A549 (cell line): Measurements from ENCODE around the gene ARL5C. TPM values are rescaled to one million over a fixed set of nuclear protein-coding genes. Genes with fewer than 3 reads are reported as not detected.

ENCODE experiments used
- ATAC-seq, 2 experiments: fragments of 200-7000 bp in 1 of 2; fragments of >200 bp in 1 of 2; cut with Nextera tagmentation in 1 of 2; cut with Tn5 transposase in 1 of 2; 3 replicates each; pipeline versions ENCODE4 v1.8.0 to v1.9.1; 2018 to 2020; ENCODE audit warnings: mild to moderate bottlenecking in 1 of 2, moderate library complexity in 1 of 2
- CTCF ChIA-PET: fragments of 300-600 bp; sonication (Branson Sonifier 250); formaldehyde crosslinking; extraction: SDS; loops from one replicate; lab custom pipeline; 2021; ENCODE audit warnings: antibody characterized with exemption, inconsistent platforms; lab: Yijun Ruan, JAX
- POLR2A ChIA-PET: fragments of 350-600 bp; formaldehyde crosslinking; extraction: SDS; loops from one replicate; lab custom pipeline; 2021; ENCODE audit warnings: antibody characterized with exemption, inconsistent platforms; lab: Yijun Ruan, JAX
- DNase-seq, 2 experiments: peaks; one replicate each; pipeline versions ENCODE4 v3.0.0 to v3.0.0-alpha.2; 2011 to 2016; ENCODE audit warnings: low read depth in 1 of 2, low spot score in 1 of 2
- FAIRE-seq: peaks from 2 replicates; lab custom pipeline; 2011; peaks lifted over from hg19 to GRCh38; lab: Jason Lieb, UNC
- H3K27ac ChIP-seq, 2 experiments: fragments of >200 bp; sonication (Bioruptor Twin); formaldehyde crosslinking; 3 replicates each; pipeline ENCODE4 v1.5.1; 2016 to 2017
- H3K4me1 ChIP-seq: fragments of >200 bp; sonication (Bioruptor Twin); formaldehyde crosslinking; 3 replicates; pipeline ENCODE4 v1.6.1; 2016
- H3K4me2 ChIP-seq: fragments of >200 bp; sonication (Bioruptor Twin); formaldehyde crosslinking; 3 replicates; pipeline ENCODE4 v1.6.1; 2016
- H3K4me3 ChIP-seq: fragments of >200 bp; sonication (Bioruptor Twin); formaldehyde crosslinking; 3 replicates; pipeline ENCODE4 v1.5.1; 2016
- H3K9me3 ChIP-seq: fragments of >200 bp; sonication (Bioruptor Twin); formaldehyde crosslinking; 3 replicates; pipeline ENCODE4 v1.6.1; 2016
- BHLHE40 ChIP-seq: IDR thresholded peaks from 2 replicates; pipeline ENCODE4 v1.6.1; 2012; ENCODE audit warnings: low read depth, low read length, inconsistent platforms
- CHD2 ChIP-seq: fragments of 150-350 bp; IDR thresholded peaks from 2 replicates; pipeline ENCODE4 v1.6.1; 2014; ENCODE audit warnings: low read length; ENCODE audit not compliant: partially characterized antibody
- CHD4 ChIP-seq: fragments of 200-600 bp; sonication (generic); IDR thresholded peaks from 2 replicates; pipeline ENCODE4 v1.6.1; 2016; ENCODE audit warnings: antibody characterized with exemption, mild to moderate bottlenecking, borderline replicate concordance
- FOSL2 ChIP-seq, 2 experiments: fragments of 450-650 bp in 1 of 2; fragments of >200 bp in 1 of 2; sonication (Bioruptor Twin) in 1 of 2; formaldehyde crosslinking; IDR thresholded peaks; 2 replicates each; pipeline versions ENCODE4 v1.5.0 to v1.6.1; 2016 to 2020; ENCODE audit warnings: mild to moderate bottlenecking in 1 of 2, moderate library complexity in 1 of 2
- FOXS1 ChIP-seq: fragments of 250-450 bp; sonication (Bioruptor Pico); IDR thresholded peaks from 2 replicates; pipeline ENCODE4 v1.5.0; 2020; ENCODE audit warnings: mild to moderate bottlenecking, moderate library complexity
- HDAC2 ChIP-seq: fragments of 200-600 bp; sonication (generic); IDR thresholded peaks from 2 replicates; pipeline ENCODE4 v1.6.1; 2016
- HEYL ChIP-seq: fragments of 250-450 bp; sonication (Bioruptor Pico); IDR thresholded peaks from 2 replicates; pipeline ENCODE4 v1.8.0; 2021; ENCODE audit warnings: mild to moderate bottlenecking, moderate library complexity
- HOXA7 ChIP-seq: fragments of 250-450 bp; sonication (Bioruptor Pico); IDR thresholded peaks from 2 replicates; pipeline ENCODE4 v1.5.0; 2020; ENCODE audit warnings: mild to moderate bottlenecking, moderate library complexity
- JUN ChIP-seq, 2 experiments: fragments of >200 bp; sonication (Bioruptor Twin); formaldehyde crosslinking; IDR thresholded peaks; 2 replicates in 1 of 2; 3 replicates in 1 of 2; pipeline ENCODE4 v1.6.1; 2016 to 2017
- MAFK ChIP-seq: fragments of 450-650 bp; IDR thresholded peaks from 2 replicates; pipeline ENCODE4 v1.6.1; 2014; ENCODE audit not compliant: partially characterized antibody
- MAZ ChIP-seq: fragments of 150-350 bp; IDR thresholded peaks from 2 replicates; pipeline ENCODE4 v1.6.1; 2014; ENCODE audit warnings: antibody characterized with exemption, low read depth, low read length, borderline replicate concordance
- MYC ChIP-seq: IDR thresholded peaks from 2 replicates; pipeline ENCODE4 v1.6.1; 2012; ENCODE audit warnings: mild to moderate bottlenecking, inconsistent platforms, low read length, improper control_type of control experiment, borderline replicate concordance
- NPAS2 ChIP-seq: fragments of 250-450 bp; sonication (Bioruptor Pico); IDR thresholded peaks from 2 replicates; pipeline ENCODE4 v1.8.0; 2022; ENCODE audit warnings: mild to moderate bottlenecking, moderate library complexity, borderline replicate concordance
- NR3C1 ChIP-seq: fragments of >200 bp; sonication (Bioruptor Twin); formaldehyde crosslinking; IDR thresholded peaks from 3 replicates; pipeline ENCODE4 v1.6.1; 2017
- POLR2AphosphoS2 ChIP-seq: conservative IDR thresholded peaks from 2 replicates; pipeline ENCODE4 v1.6.1; 2012; ENCODE audit warnings: low read length, improper control_type of control experiment, inconsistent platforms
- RCOR1 ChIP-seq: fragments of 150-350 bp; IDR thresholded peaks from 2 replicates; pipeline ENCODE4 v1.6.1; 2014; ENCODE audit warnings: antibody characterized with exemption, low read length, low read depth
- RFX5 ChIP-seq: fragments of 450-650 bp; IDR thresholded peaks from 2 replicates; pipeline ENCODE4 v1.7.1; 2014; ENCODE audit warnings: antibody characterized with exemption, mild to moderate bottlenecking, moderate library complexity
- SMC3 ChIP-seq: fragments of >200 bp; sonication (Bioruptor Twin); formaldehyde crosslinking; IDR thresholded peaks from 3 replicates; pipeline ENCODE4 v1.6.1; 2018; ENCODE audit warnings: inconsistent platforms
- SREBF2 ChIP-seq: fragments of 450-650 bp; IDR thresholded peaks from 2 replicates; pipeline ENCODE4 v1.6.1; 2014; ENCODE audit warnings: mild to moderate bottlenecking, moderate library complexity
- WGBS: methylation state at CpG from one replicate; pipeline ENCODE4 v1.1.6; 2017; ENCODE audit errors: missing lambda C conversion rate; 5-methylcytosine and 5-hydroxymethylcytosine counted together
- polyA plus RNA-seq, 4 experiments: library from polyadenylated mRNA; depleted of rRNA in 3 of 4; stranded (reverse); fragments of >200 nt; fragmentation: RNase III in 1 of 4; extraction: RNeasy Plus Mini Kit Qiagen cat#74134 plus additional on column Dnase treatment in 1 of 4; gene quantifications; 2 replicates in 3 of 4; 3 replicates in 1 of 4; pipeline ENCODE4 v1.2.3, GENCODE V29; 2011 to 2017
- TF ChIP-seq, protein P1 (sequence below): IDR thresholded peaks from 2 replicates; pipeline ENCODE4 v1.6.1; 2012; ENCODE audit warnings: low read depth, borderline replicate concordance
- TF ChIP-seq, protein P2 (sequence below): IDR thresholded peaks from 2 replicates; pipeline ENCODE4 v1.6.1; 2012
- TF ChIP-seq, protein P3 (sequence below): fragments of >200 bp; sonication (Bioruptor Twin); formaldehyde crosslinking; IDR thresholded peaks from 2 replicates; pipeline ENCODE4 v1.6.1; 2016
- TF ChIP-seq, protein P4 (sequence below): fragments of 150-350 bp; IDR thresholded peaks from 2 replicates; pipeline ENCODE4 v1.6.1; 2014; ENCODE audit warnings: low read depth, mild to moderate bottlenecking, low read length
- TF ChIP-seq, protein P5 (sequence below): fragments of 450-650 bp; IDR thresholded peaks from 2 replicates; pipeline ENCODE4 v1.6.1; 2014; ENCODE audit warnings: antibody characterized with exemption
- TF ChIP-seq, protein P6 (sequence below): fragments of >200 bp; sonication (Bioruptor Twin); formaldehyde crosslinking; IDR thresholded peaks from 3 replicates; pipeline ENCODE4 v1.5.1; 2016

ARL5C gene
- polyA plus RNA-seq, 2 of the 4 experiments (the other 2 are of a cell fraction), result not detected

DNA sequence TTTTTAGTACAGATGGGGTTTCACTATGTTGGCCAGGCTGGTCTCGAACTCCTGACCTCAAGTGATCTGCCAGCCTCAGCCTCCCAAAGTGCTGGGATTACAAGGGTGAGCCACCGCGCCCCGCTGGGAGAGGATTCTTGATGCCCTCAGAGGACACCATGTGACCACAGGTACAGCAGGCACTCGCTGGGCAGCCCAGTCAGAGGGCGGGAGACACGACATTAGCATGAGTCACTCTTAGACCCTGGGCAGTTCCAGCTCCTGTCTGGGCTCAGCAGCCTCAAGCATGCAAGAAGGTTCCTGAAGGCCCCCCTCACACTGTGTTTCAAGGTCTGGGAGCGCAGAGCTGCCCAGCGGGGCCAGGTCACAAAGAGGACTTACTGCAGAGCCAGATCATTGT lies 47.9 kb upstream of the ARL5C start (continued):
- TF ChIP-seq CHD2 (no peak), FOXS1 (no peak), SMC3 (no peak), MYC (no peak), BHLHE40 (no peak), RFX5 (no peak), RCOR1 (no peak), NPAS2 (CRISPR knock-in tag) (no peak), FOSL2 (IDR thresholded peaks at IDR 0.05) (no peak), FOSL2 (CRISPR knock-in tag; IDR thresholded peaks at IDR 0.05) (peak; percentile 70), HEYL (CRISPR knock-in tag) (no peak), HDAC2 (no peak), HOXA7 (CRISPR knock-in tag) (no peak), POLR2AphosphoS2 (no peak), SREBF2 (no peak), MAZ (no peak), MAFK (no peak), CHD4 (no peak), NR3C1 (no peak), JUN (IDR thresholded peaks at IDR 0.05) (no peak)
- TF ChIP-seq, protein P1, sequence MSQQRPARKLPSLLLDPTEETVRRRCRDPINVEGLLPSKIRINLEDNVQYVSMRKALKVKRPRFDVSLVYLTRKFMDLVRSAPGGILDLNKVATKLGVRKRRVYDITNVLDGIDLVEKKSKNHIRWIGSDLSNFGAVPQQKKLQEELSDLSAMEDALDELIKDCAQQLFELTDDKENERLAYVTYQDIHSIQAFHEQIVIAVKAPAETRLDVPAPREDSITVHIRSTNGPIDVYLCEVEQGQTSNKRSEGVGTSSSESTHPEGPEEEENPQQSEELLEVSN, result 0 out of 2 replicates have a peak, but pooled peaks have one; percentile 34
- TF ChIP-seq, protein P2, sequence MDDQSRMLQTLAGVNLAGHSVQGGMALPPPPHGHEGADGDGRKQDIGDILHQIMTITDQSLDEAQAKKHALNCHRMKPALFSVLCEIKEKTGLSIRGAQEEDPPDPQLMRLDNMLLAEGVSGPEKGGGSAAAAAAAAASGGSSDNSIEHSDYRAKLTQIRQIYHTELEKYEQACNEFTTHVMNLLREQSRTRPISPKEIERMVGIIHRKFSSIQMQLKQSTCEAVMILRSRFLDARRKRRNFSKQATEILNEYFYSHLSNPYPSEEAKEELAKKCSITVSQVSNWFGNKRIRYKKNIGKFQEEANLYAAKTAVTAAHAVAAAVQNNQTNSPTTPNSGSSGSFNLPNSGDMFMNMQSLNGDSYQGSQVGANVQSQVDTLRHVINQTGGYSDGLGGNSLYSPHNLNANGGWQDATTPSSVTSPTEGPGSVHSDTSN, result no peak
- TF ChIP-seq, protein P3, sequence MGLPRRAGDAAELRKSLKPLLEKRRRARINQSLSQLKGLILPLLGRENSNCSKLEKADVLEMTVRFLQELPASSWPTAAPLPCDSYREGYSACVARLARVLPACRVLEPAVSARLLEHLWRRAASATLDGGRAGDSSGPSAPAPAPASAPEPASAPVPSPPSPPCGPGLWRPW, result no peak
- TF ChIP-seq, protein P4, sequence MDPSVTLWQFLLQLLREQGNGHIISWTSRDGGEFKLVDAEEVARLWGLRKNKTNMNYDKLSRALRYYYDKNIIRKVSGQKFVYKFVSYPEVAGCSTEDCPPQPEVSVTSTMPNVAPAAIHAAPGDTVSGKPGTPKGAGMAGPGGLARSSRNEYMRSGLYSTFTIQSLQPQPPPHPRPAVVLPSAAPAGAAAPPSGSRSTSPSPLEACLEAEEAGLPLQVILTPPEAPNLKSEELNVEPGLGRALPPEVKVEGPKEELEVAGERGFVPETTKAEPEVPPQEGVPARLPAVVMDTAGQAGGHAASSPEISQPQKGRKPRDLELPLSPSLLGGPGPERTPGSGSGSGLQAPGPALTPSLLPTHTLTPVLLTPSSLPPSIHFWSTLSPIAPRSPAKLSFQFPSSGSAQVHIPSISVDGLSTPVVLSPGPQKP, result no peak
- TF ChIP-seq, protein P5, sequence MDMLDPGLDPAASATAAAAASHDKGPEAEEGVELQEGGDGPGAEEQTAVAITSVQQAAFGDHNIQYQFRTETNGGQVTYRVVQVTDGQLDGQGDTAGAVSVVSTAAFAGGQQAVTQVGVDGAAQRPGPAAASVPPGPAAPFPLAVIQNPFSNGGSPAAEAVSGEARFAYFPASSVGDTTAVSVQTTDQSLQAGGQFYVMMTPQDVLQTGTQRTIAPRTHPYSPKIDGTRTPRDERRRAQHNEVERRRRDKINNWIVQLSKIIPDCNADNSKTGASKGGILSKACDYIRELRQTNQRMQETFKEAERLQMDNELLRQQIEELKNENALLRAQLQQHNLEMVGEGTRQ, result peak; percentile 59; the same call in 1 of the 2 replicates

DNA sequence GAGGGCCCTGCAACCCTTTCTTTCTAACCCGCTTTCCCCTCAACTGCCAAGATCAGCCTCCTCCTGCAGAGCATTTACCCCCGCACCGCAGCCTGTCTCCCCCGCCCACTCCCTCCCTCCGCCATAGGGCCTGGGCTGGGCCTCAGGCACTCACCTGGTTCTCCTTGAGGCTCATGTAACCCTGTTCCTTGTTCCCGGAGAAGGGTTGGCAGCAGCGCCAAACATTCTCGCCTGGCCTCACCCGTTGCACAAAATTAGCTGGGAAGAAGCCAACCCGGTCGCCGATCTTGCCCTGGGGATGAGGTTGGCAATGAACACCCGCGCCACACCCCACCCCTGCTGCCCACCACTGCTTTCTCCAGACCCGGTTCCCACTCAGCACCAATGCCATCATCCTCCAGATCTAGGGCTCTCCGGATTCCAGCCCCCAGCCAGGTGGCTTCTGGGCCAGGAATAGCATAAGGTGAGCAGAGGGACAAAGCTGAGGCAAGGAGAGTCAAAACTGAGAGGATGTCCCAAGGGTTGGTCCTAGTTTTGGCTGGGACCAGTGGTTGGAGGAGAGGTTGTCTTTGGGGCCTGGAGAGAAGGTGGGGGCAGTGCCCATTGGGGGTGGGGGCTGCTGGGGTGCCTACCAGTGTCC lies 47.0 kb upstream of the ARL5C start:
- DNase-seq, result no peak

More for the DNA sequence above, 47.0 kb upstream of the ARL5C start:
- 85% methylated on average over 16 of the region's 16 CpGs for WGBS
- ChIA-PET POLR2A (interaction anchor here (0.6 to 1.7 kb wide), 2 partner anchors 8 to 13 kb away, joined by 6 read pairs; partner anchors contain the start of gene RPL19), CTCF (interaction anchor here (0.7 to 31.5 kb wide), 5 partner anchors 10 to 335 kb away, joined by 3 to 1140 read pairs (median 3); no protein-coding TSS in a partner anchor)
- Histone ChIP-seq H3K4me3 (no peak overlapping the region), H3K4me1 (peaks cover 34% of the 10 kb centered on the region), H3K4me2 (no peak overlapping the region), H3K27ac (peak overlapping the region; percentile 28 to 37; a peak in 2 of 6 replicates), H3K9me3 (no peaks in the 10 kb centered on the region)
- ATAC-seq, result no peak
- no peak for FAIRE-seq
- TF ChIP-seq, protein P6, sequence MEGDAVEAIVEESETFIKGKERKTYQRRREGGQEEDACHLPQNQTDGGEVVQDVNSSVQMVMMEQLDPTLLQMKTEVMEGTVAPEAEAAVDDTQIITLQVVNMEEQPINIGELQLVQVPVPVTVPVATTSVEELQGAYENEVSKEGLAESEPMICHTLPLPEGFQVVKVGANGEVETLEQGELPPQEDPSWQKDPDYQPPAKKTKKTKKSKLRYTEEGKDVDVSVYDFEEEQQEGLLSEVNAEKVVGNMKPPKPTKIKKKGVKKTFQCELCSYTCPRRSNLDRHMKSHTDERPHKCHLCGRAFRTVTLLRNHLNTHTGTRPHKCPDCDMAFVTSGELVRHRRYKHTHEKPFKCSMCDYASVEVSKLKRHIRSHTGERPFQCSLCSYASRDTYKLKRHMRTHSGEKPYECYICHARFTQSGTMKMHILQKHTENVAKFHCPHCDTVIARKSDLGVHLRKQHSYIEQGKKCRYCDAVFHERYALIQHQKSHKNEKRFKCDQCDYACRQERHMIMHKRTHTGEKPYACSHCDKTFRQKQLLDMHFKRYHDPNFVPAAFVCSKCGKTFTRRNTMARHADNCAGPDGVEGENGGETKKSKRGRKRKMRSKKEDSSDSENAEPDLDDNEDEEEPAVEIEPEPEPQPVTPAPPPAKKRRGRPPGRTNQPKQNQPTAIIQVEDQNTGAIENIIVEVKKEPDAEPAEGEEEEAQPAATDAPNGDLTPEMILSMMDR, result no peak
